ENCODE results near the gene URB2. TPM values are rescaled to one million over a fixed set of nuclear protein-coding genes. Genes with fewer than 3 reads are reported as not detected.

Gene URB2
- total and polyA plus RNA-seq, 2 donors (not counting 3 experiments of a cell fraction or from before 2014, with no cell fraction given) = 4.7 to 12.4 TPM

GRCh38 chr1:229640455-229640854 is 14.4 kb downstream of the URB2 start:
- DNase-seq (ENCODE audit: low read depth, low spot score) = no peak
- Histone ChIP-seq H3K27me3 (ENCODE audit: control insufficient read depth in 2 of 2, insufficient read depth in 2 of 2, low read length in 2 of 2) (no peaks in the 10 kb centered on the region), H3K9ac (replicated peaks; ENCODE audit: extremely low read depth, insufficient read depth, low read length) (no peak overlapping the region), H3K9me3 (replicated peaks; ENCODE audit: control insufficient read depth, insufficient read depth, low read length) (no peaks in the 10 kb centered on the region), H3K79me2 (ENCODE audit: control insufficient read depth, insufficient read depth, low read length) (peaks cover 29% of the 10 kb centered on the region), H3K27ac (ENCODE audit: insufficient read depth, low read depth, low read length) (no peak overlapping the region), H3K36me3 (ENCODE audit: control insufficient read depth in 2 of 2, extremely low read depth in 1 of 2, insufficient read depth in 2 of 2, low read length in 2 of 2) (peaks cover 9 to 21% of the 10 kb centered on the region in 2 experiments), H3K4me2 (ENCODE audit: insufficient read depth, low read length) (no peak overlapping the region), H4K20me1 (replicated peaks; ENCODE audit: control insufficient read depth, extremely low read depth, insufficient read depth, low read length) (no peaks in the 10 kb centered on the region), H3K4me1 (ENCODE audit: control insufficient read depth, extremely low read depth, insufficient read depth, low read length) (no peaks in the 10 kb centered on the region), H2AFZ (ENCODE audit: low read depth, low read length) (no peak overlapping the region), H3K9me1 (replicated peaks; ENCODE audit: control insufficient read depth, extremely low read depth, insufficient read depth, low read length) (no peaks in the 10 kb centered on the region), H3K4me3 (replicated peaks in 1 of 3; ENCODE audit: insufficient read depth in 1 of 3, low read depth in 1 of 3, low read length in 3 of 3) (no peak overlapping the region)
- no TSS peak for BruUV-seq (replicated peaks)
- no peak for FAIRE-seq
- ChIA-PET POLR2A (no interaction called here), CTCF (interaction anchor here (0.7 kb wide), 1 partner anchor 9 kb away, joined by 4 read pairs; no protein-coding TSS in a partner anchor)
- dilution Hi-C loops (cut with MboI; ENCODE audit: extremely low pct_ligation_motif_present, low sequenced_read_pairs) (no loop called here), intact Hi-C loops (cut with micrococcal nuclease) (no loop called here)
- TF ChIP-seq POLR2AphosphoS5 (IDR thresholded peaks at IDR 0.05; ENCODE audit: insufficient read depth, low read depth, low read length) (no peak), MYC (IDR thresholded peaks at IDR 0.05; ENCODE audit: low read depth, low read length) (no peak), CTCF (IDR thresholded peaks at IDR 0.05; ENCODE audit: extremely low read depth in 1 of 2, insufficient read depth in 1 of 2, low read depth in 1 of 2, low read length in 2 of 2) (no peak), EZH2 (IDR thresholded peaks at IDR 0.05; ENCODE audit: borderline replicate concordance, low read depth, low read length, severe bottlenecking) (no peak), MAX (IDR thresholded peaks at IDR 0.05; ENCODE audit: insufficient read depth, insufficient read length) (no peak), POLR2A (IDR thresholded peaks at IDR 0.05; ENCODE audit: low read depth, low read length) (no peak), GATA2 (IDR thresholded peaks at IDR 0.05; ENCODE audit: insufficient read depth, insufficient read length, low read depth, low read length) (no peak), JUN (IDR thresholded peaks at IDR 0.05; ENCODE audit: borderline replicate concordance, insufficient read depth, insufficient read length, low read depth) (no peak), FOS (IDR thresholded peaks at IDR 0.05; ENCODE audit: borderline replicate concordance, insufficient read depth, low read length) (no peak)

Data from endothelial cell of umbilical vein (primary cell).